Measurements from ENCODE around the gene CHRNB4.

DNA sequence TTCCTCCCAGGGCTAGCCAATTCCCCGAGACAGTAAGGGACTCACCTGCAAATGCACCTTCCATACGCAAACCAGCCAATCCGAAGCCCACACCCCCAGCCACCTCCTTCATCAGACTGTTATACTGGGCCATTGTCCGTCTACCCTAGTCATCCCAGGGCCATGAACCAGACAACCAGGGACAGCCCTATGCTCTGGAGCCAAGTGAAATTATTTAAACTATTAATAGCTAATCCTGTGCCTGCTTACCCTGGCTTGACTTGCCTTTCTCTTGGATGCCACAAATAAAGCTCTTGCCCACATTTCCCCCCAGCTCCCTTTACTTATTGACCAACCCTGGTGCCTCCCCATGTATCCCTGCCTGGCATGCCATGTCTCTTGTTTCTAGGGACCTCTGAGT, 4.0 kb upstream of the CHRNB4 start:
- no peak for TF ChIP-seq POLR2AphosphoS5 (IDR thresholded peaks at IDR 0.05; ENCODE audit: borderline replicate concordance, low read depth, low read length)
- no peak for TF ChIP-seq EZH2 (IDR thresholded peaks at IDR 0.05)
- no peak for TF ChIP-seq FOXP2 (optimal IDR thresholded peaks at IDR 0.05; ENCODE audit: control extremely low read depth, extremely low read length, insufficient read depth)

Measured in SK-N-MC (cell line).